Parathyroid adenoma (tissue), 2 donors: ENCODE results near the gene PDIA5.

Experiments
- H2AFZ ChIP-seq: fragments of 300-600 bp; sonication (generic); one replicate; pipeline ENCODE4 v1.7.0; 2017; ENCODE audit warnings: antibody characterized with exemption, mild to moderate bottlenecking
- H3K27ac ChIP-seq: fragments of 300-600 bp; sonication (generic); one replicate; pipeline ENCODE4 v1.7.0; 2017
- H3K27me3 ChIP-seq: fragments of 300-600 bp; sonication (generic); one replicate; pipeline ENCODE4 v1.7.0; 2017; ENCODE audit warnings: low read length; ENCODE audit not compliant: control insufficient read depth, insufficient read depth
- H3K36me3 ChIP-seq: fragments of 300-600 bp; sonication (generic); one replicate; pipeline ENCODE4 v1.7.0; 2017; ENCODE audit warnings: low read length; ENCODE audit not compliant: control insufficient read depth, insufficient read depth
- H3K4me1 ChIP-seq: fragments of 300-600 bp; sonication (generic); one replicate; pipeline ENCODE4 v1.7.0; 2017; ENCODE audit warnings: control low read depth
- H3K4me2 ChIP-seq: fragments of 300-600 bp; sonication (generic); one replicate; pipeline ENCODE4 v1.7.0; 2017; ENCODE audit warnings: low read length
- H3K4me3 ChIP-seq: fragments of 300-600 bp; sonication (generic); one replicate; pipeline ENCODE4 v1.7.0; 2017; ENCODE audit warnings: low read depth, low read length
- H3K79me2 ChIP-seq: fragments of 300-600 bp; sonication (generic); one replicate; pipeline ENCODE4 v1.7.0; 2017; ENCODE audit warnings: control low read depth
- H3K9ac ChIP-seq: fragments of 300-600 bp; sonication (generic); one replicate; pipeline ENCODE4 v1.7.0; 2017; ENCODE audit warnings: mild to moderate bottlenecking
- H3K9me3 ChIP-seq: fragments of 300-600 bp; sonication (generic); one replicate; pipeline ENCODE4 v1.7.0; 2017; ENCODE audit warnings: low read length; ENCODE audit not compliant: control insufficient read depth
- TF ChIP-seq, protein P1 (sequence below): fragments of 300-600 bp; sonication (generic); IDR thresholded peaks from one replicate; pipeline ENCODE4 v1.7.0; 2017; ENCODE audit warnings: antibody characterized with exemption, mild to moderate bottlenecking
- donor health status: primary hyperparathyroidism.

The PDIA5 gene

DNA sequence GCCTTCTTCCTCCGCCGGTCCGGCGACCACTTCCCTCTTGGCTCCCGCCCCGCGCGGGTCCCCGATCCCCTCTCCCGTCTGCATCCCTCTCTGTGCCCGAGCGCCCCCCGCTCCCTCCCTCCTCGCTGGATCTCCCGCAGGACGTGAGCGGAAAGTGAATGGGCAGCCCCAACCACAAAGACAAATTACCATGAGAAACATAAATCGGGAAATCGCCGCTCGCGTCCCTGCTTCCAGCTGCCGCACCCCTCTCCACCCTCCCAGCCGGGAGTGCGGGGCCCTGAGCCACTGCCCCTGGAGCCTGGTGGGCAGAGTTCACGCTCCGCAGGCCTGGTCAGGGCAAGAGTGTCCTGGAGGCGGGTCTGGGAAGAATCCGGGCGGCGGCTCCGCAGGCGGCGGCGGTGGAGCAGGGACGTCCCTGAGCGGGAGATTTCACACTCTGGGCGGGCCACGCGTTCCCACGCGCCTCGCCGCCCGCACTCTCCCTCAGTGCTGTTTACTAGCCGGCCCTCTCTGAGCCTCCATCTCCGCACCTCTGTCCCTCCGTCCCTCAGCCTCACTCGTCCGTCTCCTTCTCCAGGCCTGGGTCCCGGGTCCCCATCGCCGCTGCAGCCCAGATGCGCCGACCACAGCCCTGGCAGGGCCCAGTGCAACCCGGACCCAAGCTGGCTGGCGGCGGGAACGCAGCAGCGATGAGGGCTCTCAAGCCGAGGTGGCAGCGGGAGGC, 40.1 kb upstream of the PDIA5 start:
- Histone ChIP-seq H3K9me3 (no peaks in the 10 kb centered on the region), H3K9ac (no peak overlapping the region), H3K79me2 (no peaks in the 10 kb centered on the region), H2AFZ (peak overlapping the region; percentile 50), H3K36me3 (no peaks in the 10 kb centered on the region), H3K4me3 (peak overlapping the region; percentile 60), H3K4me2 (peak overlapping the region; percentile 87), H3K4me1 (peaks cover 2% of the 10 kb centered on the region), H3K27me3 (no peaks in the 10 kb centered on the region), H3K27ac (no peak overlapping the region)
- TF ChIP-seq, protein P1, sequence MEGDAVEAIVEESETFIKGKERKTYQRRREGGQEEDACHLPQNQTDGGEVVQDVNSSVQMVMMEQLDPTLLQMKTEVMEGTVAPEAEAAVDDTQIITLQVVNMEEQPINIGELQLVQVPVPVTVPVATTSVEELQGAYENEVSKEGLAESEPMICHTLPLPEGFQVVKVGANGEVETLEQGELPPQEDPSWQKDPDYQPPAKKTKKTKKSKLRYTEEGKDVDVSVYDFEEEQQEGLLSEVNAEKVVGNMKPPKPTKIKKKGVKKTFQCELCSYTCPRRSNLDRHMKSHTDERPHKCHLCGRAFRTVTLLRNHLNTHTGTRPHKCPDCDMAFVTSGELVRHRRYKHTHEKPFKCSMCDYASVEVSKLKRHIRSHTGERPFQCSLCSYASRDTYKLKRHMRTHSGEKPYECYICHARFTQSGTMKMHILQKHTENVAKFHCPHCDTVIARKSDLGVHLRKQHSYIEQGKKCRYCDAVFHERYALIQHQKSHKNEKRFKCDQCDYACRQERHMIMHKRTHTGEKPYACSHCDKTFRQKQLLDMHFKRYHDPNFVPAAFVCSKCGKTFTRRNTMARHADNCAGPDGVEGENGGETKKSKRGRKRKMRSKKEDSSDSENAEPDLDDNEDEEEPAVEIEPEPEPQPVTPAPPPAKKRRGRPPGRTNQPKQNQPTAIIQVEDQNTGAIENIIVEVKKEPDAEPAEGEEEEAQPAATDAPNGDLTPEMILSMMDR, result no peak

DNA sequence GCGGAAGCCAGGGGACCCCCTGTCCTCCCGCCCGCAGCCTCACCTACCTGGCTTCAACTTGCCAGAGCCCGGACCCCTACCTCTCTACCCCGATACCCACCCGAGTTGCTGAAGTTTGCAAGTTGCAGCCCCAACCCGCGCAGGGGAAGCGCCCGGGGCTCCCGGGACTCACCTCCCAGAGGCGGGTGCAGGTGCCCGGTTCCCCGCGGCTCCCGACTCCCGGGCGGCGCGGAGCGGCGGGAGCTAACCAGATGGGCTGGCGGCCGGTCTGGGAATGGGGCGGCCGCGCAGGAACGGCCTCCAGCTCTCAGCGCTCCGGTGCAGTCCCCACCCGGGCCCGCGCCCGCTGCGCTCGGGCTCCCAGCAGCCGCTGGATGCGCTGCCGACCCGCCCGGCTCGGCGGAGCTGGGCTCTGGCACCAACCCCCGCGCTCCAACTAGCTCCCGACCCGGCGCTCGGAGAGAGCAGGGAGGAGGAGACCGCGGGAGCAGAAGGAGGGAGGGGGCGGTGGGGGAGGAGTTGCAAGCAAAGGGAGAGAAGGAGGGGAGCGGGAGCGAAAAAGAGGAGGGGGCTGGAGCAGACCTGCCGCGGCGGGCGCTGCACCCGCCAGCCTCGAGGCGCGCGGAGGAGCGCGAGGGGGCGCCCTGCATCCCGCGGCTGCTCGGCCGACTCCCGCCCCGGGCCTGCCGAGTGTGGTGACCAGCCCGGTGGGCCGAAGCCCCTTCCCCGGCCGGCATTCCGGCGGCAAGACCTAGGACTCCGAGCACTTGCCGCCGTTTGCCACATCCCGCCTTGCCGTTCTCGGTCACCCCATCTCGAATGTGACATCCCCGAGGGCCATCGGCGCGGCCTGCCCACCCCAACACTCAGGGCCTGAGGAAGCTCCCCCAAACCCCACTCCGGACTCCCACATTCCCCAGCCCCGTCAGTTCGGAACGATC, 39.3 kb upstream of the PDIA5 start, which contains the start of gene SEMA5B:
TSS of gene SEMA5B (minus strand) at position 472 of the 941 bp plus-strand sequence. CDS start 66,500 bp downstream, outside the sequence.
- peak within 1 kb of the TSS; percentile 60 for H3K4me3 ChIP-seq
- H3K27me3 ChIP-seq, result no peaks in the 10 kb centered on the region
- H3K27ac ChIP-seq, result no peak within 1 kb of the TSS
- H3K9ac ChIP-seq, result no peak within 1 kb of the TSS
- peak within 1 kb of the TSS; percentile 50 for H2AFZ ChIP-seq
- no peaks in the 10 kb centered on the region for H3K9me3 ChIP-seq
- TF ChIP-seq, protein P1, result peak; percentile 20
- no peaks in the 10 kb centered on the region for H3K79me2 ChIP-seq
- no peaks in the 10 kb centered on the region for H3K4me1 ChIP-seq
- H3K4me2 ChIP-seq, result peak within 1 kb of the TSS; percentile 87
- H3K36me3 ChIP-seq, result no peaks in the 10 kb centered on the region

DNA sequence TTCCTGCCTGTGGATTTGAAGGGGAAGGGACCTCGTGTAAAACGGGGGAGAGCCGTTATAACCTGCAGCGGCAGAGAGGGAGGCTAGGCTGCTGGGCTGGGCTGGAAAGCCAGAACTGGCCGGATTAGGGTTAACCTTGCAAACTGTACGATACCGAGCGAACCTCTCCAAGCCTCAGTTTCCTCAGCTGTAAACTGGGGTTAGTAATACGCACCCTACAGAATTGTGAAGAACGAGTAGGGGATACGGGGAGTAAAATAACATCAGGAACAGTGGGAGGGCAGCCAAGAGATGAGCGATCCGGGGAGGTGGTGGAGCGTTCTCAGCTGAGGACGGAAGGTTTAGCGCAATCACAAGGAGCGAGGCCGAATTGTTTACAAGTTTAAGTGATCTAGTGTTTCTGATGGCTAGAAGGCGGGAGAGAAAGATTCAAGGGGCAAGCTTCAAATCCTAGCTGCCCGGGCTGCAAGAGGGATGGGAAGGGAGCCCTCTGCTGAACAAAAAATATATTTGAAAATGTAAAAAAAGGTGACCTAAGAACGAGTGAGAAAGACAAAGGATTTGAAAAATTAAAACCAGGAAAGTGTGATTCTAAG, 38.5 kb upstream of the PDIA5 start:
- Histone ChIP-seq H3K79me2 (no peaks in the 10 kb centered on the region), H3K36me3 (no peaks in the 10 kb centered on the region), H3K4me1 (no peaks in the 10 kb centered on the region), H2AFZ (peak overlapping the region; percentile 50), H3K4me3 (peak overlapping the region; percentile 60), H3K4me2 (peak overlapping the region; percentile 87), H3K27me3 (no peaks in the 10 kb centered on the region), H3K9me3 (no peaks in the 10 kb centered on the region), H3K9ac (no peak overlapping the region), H3K27ac (no peak overlapping the region)
- TF ChIP-seq, protein P1, result peak; percentile 47

DNA sequence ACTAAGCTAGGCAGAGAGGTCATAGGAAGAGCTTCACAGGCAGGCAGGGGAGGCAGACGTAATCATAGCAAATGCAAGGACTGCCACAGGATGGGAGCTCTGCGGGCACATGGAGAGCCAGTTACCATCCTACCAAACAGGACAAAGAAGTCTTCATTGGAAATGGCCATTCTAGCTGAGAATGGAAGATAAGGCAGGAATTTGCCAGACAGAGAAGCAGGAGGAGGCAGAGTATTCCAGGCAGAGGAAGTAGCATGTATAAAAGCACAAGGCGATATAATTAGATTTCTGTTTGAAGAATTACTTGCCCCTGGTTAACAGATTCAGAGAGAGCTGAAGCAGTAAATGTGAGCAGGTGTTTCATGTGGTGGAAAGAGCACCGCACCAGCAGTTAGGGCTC, 35.8 kb upstream of the PDIA5 start:
- H3K79me2 ChIP-seq, result no peaks in the 10 kb centered on the region
- H3K9ac ChIP-seq, result no peak overlapping the region
- TF ChIP-seq, protein P1, result no peak
- H3K4me3 ChIP-seq, result no peak overlapping the region
- no peak overlapping the region for H3K4me2 ChIP-seq
- no peaks in the 10 kb centered on the region for H3K9me3 ChIP-seq
- no peak overlapping the region for H2AFZ ChIP-seq
- no peaks in the 10 kb centered on the region for H3K4me1 ChIP-seq
- no peaks in the 10 kb centered on the region for H3K36me3 ChIP-seq
- no peak overlapping the region for H3K27ac ChIP-seq
- no peaks in the 10 kb centered on the region for H3K27me3 ChIP-seq
